GM06990 (cell line): Measurements from ENCODE around the gene ENOX1.
A peak's percentile ranks its signal among the peaks of the same experiment; 100 is the strongest.

Experiments
- DNase-seq: peaks from one replicate; pipeline ENCODE4 v3.0.0-alpha.2; 2011; ENCODE audit not compliant: insufficient read length; ENCODE audit errors: extremely low read depth
- H3K27me3 ChIP-seq: replicated peaks from 2 replicates; pipeline ENCODE4 v1.6.0; 2011; ENCODE audit warnings: low read length; ENCODE audit not compliant: control insufficient read depth, insufficient read depth
- H3K36me3 ChIP-seq: 2 replicates; pipeline ENCODE4 v1.5.1; 2011; ENCODE audit warnings: low read length; ENCODE audit not compliant: control insufficient read depth, insufficient read depth
- H3K4me3 ChIP-seq: replicated peaks from 2 replicates; pipeline ENCODE4 v1.5.1; 2011; ENCODE audit warnings: low read depth, mild to moderate bottlenecking, control low read depth, low read length
- TF ChIP-seq, protein P1 (sequence below): IDR thresholded peaks from 2 replicates; pipeline ENCODE4 v1.5.1; 2011; ENCODE audit warnings: low read length, control low read depth, mild to moderate bottlenecking, inconsistent platforms; ENCODE audit not compliant: insufficient read depth, poor library complexity, severe bottlenecking

Gene ENOX1

DNA sequence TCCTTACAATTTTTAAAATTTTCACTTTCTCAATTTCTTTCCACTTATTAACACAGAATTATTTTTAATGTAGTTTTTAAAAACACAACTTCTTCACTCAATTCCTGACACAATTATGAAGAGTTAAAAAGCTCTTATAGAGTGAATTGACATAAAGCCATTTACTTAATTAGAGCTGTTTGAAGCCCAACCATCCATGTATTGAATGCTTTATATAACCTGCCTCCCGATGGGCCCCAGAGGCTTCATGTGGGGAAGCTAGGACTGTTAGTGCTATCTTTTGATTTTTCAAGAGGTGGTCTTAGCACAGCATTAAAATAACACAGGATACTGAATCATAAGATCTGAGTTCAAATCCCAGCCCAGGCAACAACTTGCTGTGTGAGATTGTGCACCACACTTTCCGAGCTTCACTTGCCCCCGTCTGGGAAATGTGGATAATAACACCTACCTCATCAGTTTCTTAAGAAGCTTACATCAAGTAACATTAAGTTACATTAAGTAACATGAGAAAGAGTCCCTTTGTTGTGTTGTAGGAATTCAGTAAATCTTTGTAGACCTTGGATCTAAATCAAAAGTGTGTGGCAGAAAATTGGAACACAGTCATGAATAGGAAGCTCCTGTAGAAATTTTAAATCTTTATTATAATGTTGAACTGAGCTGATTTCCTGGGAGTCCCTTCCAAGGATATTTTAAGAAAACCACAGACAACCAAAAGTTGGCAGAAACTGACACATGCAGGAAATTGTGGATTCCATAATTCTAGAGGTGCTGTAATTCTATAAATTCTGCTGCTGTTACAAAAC lies 5.5 kb upstream of the ENOX1 start:
- H3K27me3 ChIP-seq: no peaks in the 10 kb centered on the region
- no peak for DNase-seq
- no peaks in the 10 kb centered on the region for H3K36me3 ChIP-seq
- no peak overlapping the region for H3K4me3 ChIP-seq
- TF ChIP-seq, protein P1, sequence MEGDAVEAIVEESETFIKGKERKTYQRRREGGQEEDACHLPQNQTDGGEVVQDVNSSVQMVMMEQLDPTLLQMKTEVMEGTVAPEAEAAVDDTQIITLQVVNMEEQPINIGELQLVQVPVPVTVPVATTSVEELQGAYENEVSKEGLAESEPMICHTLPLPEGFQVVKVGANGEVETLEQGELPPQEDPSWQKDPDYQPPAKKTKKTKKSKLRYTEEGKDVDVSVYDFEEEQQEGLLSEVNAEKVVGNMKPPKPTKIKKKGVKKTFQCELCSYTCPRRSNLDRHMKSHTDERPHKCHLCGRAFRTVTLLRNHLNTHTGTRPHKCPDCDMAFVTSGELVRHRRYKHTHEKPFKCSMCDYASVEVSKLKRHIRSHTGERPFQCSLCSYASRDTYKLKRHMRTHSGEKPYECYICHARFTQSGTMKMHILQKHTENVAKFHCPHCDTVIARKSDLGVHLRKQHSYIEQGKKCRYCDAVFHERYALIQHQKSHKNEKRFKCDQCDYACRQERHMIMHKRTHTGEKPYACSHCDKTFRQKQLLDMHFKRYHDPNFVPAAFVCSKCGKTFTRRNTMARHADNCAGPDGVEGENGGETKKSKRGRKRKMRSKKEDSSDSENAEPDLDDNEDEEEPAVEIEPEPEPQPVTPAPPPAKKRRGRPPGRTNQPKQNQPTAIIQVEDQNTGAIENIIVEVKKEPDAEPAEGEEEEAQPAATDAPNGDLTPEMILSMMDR: no peak

GRCh38 chr13:43787997-43788396 lies 1.2 kb upstream of the ENOX1 start:
- DNase-seq: no peak
- Histone ChIP-seq H3K27me3 (no peaks in the 10 kb centered on the region; the same call in 1 of the 2 replicates), H3K36me3 (no peaks in the 10 kb centered on the region), H3K4me3 (no peak overlapping the region)
- TF ChIP-seq, protein P1: peak; percentile 40

DNA sequence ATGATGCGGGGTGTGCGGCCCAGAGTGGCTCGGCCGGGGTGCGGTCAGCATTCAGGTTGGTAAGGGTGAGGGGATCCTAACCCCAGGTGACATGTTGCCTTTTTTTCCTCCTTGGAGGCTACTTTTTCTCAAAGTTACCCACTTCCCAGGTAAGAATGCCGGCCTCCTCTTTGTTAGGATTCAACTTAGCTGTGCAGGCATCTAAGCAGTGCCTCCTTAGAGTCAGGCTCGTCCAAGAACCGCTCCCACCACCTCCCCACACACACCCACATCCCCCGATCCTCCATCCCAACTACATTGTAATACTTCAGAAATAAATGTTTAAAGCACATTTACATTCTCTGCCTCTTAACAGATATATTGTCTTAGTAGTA lies 733 bp upstream of the ENOX1 start:
- H3K27me3 ChIP-seq: no peaks in the 10 kb centered on the region; the same call in 1 of the 2 replicates
- peak overlapping the region; percentile 67 for H3K4me3 ChIP-seq
- no peak for DNase-seq
- TF ChIP-seq, protein P1: no peak
- H3K36me3 ChIP-seq: no peaks in the 10 kb centered on the region

DNA sequence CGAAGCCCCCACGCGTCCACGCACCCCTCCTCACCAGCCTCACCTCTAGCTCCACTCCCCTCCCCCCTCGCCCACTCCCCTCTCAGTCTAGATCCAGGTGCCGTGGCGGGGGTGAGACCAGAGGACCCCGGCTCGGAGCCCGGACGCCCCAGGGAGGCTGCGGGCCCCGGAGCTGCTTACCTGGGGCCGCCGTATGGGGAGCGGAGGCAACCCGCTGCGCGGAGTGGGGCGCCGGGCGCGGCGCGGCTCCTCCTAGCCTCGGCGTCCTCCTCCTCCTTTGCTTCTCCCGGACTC lies 353 bp downstream of the ENOX1 start:
- H3K27me3 ChIP-seq: no peaks in the 10 kb centered on the region; the same call in 1 of the 2 replicates

DNA sequence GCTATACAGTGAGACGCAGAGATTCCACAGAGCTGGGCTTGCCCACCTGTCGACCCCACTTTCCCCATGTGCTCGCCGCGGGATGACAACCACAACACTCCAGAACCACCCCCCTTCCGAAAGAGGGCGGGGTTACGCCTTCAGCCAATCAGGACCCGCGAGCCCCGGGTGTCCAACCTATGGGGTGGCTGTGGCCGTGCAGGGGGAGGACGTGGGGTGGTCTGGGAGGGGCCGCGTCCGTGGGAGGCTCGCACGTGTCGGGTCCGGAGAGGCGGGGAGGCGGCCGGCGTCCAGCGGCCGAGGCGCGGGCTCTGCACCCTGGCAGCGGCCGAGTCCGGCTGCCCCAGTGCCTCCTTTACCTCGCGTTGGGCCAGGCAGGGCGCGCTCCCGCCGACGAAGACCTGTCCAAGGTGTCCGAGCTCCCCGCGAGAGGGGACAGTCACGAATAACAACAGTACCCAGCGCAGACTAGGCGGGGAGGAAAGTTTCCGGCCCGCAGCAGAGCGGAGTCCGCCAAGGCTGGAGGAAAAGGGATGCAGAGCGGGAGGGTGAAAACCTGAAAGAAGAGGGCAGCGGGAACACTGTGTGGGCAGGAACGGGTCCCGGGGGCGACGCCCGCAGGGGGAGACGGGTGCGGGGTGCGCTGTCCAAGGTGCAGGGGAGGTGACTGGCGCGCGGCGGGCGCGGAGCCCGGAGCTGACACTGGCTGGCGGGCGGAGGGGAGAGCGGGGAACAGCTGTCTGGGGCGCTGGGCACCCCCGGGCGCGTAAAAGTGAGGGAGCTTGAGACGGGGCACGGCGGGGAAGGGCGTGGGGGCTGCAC lies 911 bp downstream of the ENOX1 start:
- Histone ChIP-seq H3K36me3 (no peaks in the 10 kb centered on the region), H3K27me3 (no peaks in the 10 kb centered on the region; the same call in 1 of the 2 replicates), H3K4me3 (peak overlapping the region; percentile 67)
- TF ChIP-seq, protein P1: no peak
- peak; percentile 40 for DNase-seq

More for the DNA sequence above, 353 bp downstream of the ENOX1 start:
- TF ChIP-seq, protein P1: no peak
- DNase-seq: no peak
- Histone ChIP-seq H3K4me3 (peak overlapping the region; percentile 67), H3K36me3 (no peaks in the 10 kb centered on the region)
